HFF-Myc (cell line): ENCODE results near the gene FANCB.

ENCODE experiments used
- DNase-seq: peaks from one replicate; pipeline ENCODE4 v3.0.0-alpha.2; 2011; ENCODE audit warnings: low read depth; ENCODE audit errors: extremely low read depth
- H3K4me3 ChIP-seq: replicated peaks from 2 replicates; pipeline ENCODE4 v1.5.1; 2011; ENCODE audit warnings: low read depth, mild to moderate bottlenecking, control low read depth, low read length
- TF ChIP-seq, protein P1 (sequence below): IDR thresholded peaks from 2 replicates; pipeline ENCODE4 v1.5.1; 2012; ENCODE audit warnings: mild to moderate bottlenecking, low read depth, low read length, control low read depth; ENCODE audit errors: missing control alignments

The FANCB gene

DNA sequence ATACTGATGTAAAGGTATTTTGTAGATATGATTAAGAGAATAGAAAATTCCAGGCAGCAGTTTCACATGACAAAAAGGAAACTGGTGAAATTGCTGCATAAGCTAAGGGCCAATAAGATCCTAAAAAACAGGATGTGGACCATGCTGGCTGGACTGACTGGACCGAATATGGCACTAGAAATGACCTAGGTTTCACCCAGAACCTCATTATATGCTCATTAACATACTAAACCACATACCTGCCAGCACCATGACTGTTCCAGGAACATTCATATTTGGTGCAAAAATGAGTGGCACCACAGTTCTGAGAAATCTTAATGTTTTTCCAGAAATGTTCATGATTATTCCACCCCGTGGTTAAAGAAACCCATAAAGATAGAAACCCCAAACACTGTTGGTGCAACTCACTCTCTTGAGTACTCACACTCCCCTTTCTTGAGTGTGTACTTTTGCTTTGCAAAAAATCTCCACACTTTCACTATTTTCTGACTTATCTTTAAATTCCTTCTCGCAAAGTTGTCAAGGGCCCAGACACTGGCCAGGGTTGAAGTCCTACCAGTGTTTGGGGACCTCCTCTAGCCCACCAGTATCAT, 74.0 kb downstream of the FANCB start:
- no peak overlapping the region for H3K4me3 ChIP-seq
- no peak for DNase-seq
- TF ChIP-seq, protein P1, sequence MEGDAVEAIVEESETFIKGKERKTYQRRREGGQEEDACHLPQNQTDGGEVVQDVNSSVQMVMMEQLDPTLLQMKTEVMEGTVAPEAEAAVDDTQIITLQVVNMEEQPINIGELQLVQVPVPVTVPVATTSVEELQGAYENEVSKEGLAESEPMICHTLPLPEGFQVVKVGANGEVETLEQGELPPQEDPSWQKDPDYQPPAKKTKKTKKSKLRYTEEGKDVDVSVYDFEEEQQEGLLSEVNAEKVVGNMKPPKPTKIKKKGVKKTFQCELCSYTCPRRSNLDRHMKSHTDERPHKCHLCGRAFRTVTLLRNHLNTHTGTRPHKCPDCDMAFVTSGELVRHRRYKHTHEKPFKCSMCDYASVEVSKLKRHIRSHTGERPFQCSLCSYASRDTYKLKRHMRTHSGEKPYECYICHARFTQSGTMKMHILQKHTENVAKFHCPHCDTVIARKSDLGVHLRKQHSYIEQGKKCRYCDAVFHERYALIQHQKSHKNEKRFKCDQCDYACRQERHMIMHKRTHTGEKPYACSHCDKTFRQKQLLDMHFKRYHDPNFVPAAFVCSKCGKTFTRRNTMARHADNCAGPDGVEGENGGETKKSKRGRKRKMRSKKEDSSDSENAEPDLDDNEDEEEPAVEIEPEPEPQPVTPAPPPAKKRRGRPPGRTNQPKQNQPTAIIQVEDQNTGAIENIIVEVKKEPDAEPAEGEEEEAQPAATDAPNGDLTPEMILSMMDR: no peak
